NOMO-1 (cell line): Measurements from ENCODE around the gene ZNF462.

Experiments used
- DNase-seq, 2 experiments: peaks; one replicate each; lab custom pipeline; 2025; ENCODE audit not compliant: unreplicated experiment in 2 of 2; lab: John Stamatoyannopoulos, UW

Gene ZNF462

GRCh38 chr9:107049803-107050184 lies 186.8 kb downstream of the ZNF462 start:
- no peak for DNase-seq

- DNase-seq, result no peak
These were observed 188.4 kb downstream of the ZNF462 start for GRCh38 chr9:107051392-107051791.

- DNase-seq, result no peak
These were observed 191.2 kb downstream of the ZNF462 start for GRCh38 chr9:107054146-107054545.

- no peak for DNase-seq
These were observed 196.3 kb downstream of the ZNF462 start for GRCh38 chr9:107059220-107059619.

GRCh38 chr9:107060062-107060461 lies 197.1 kb downstream of the ZNF462 start:
- DNase-seq, result no peak
